Measurements from ENCODE around the gene UGT2A1. TPM values are rescaled to one million over a fixed set of nuclear protein-coding genes. Genes with fewer than 3 reads are reported as not detected.

The UGT2A1 gene
- total RNA-seq, 1 donor from 2014 or later = not detected

DNA sequence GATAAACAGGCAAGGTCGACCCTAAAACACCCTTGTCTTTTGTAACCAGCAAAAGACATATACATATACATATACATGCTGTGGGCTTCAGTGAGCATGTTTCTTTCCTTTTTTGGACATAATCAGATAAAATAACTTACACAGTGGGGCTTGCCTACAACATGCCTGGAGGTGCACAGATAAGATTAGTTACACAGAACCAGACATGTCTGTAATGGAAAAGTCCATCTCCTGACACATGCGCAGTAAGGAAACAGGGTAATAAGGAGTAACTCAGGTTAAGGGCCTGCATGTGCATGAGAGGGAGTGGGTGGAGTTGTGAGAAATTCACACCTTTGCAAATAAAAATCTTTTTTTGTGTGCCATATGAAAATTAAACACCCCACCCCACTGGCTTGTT, 3.4 kb downstream of the UGT2A1 start:
- no peak overlapping the region for H3K27ac ChIP-seq
- DNase-seq = no peak

DNA sequence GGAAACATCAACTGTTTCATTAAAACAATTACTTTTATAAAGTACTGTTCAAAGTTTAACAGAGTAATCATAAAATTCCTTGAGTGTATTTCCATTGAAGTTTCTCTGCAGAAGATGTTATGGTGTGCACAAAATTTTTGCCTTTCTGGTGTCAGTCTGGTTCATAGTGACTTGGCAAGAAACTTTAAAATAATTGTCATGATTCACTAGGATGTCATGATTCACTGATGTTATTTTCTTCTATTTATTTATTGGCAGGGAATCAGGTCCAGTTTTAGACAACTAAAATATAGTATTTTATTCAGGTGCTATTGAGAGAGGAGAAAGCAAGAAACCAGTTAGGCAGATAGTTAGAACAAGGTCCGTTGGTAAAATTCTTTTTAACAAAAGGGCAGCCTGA, 3.8 kb downstream of the UGT2A1 start:
- H3K36me3 ChIP-seq = no peaks in the 10 kb centered on the region
- ATAC-seq (no peak), DNase-seq (no peak)
- H3K9me3 ChIP-seq = no peaks in the 10 kb centered on the region
- H3K27ac ChIP-seq = no peak overlapping the region
- no peaks in the 10 kb centered on the region for H3K27me3 ChIP-seq
- H3K4me1 ChIP-seq = no peaks in the 10 kb centered on the region
- no peak overlapping the region for H3K4me3 ChIP-seq
- TF ChIP-seq, protein P1, sequence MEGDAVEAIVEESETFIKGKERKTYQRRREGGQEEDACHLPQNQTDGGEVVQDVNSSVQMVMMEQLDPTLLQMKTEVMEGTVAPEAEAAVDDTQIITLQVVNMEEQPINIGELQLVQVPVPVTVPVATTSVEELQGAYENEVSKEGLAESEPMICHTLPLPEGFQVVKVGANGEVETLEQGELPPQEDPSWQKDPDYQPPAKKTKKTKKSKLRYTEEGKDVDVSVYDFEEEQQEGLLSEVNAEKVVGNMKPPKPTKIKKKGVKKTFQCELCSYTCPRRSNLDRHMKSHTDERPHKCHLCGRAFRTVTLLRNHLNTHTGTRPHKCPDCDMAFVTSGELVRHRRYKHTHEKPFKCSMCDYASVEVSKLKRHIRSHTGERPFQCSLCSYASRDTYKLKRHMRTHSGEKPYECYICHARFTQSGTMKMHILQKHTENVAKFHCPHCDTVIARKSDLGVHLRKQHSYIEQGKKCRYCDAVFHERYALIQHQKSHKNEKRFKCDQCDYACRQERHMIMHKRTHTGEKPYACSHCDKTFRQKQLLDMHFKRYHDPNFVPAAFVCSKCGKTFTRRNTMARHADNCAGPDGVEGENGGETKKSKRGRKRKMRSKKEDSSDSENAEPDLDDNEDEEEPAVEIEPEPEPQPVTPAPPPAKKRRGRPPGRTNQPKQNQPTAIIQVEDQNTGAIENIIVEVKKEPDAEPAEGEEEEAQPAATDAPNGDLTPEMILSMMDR (IDR thresholded peaks at IDR 0.05) = no peak
- intact Hi-C loops (cut with DNase I) = no loop called here

More for the DNA sequence above, 3.4 kb downstream of the UGT2A1 start:
- ATAC-seq = no peak
- Histone ChIP-seq H3K27me3 (no peaks in the 10 kb centered on the region), H3K36me3 (no peaks in the 10 kb centered on the region), H3K4me3 (no peak overlapping the region), H3K9me3 (no peaks in the 10 kb centered on the region), H3K4me1 (no peaks in the 10 kb centered on the region)
- intact Hi-C loops (cut with DNase I) = no loop called here
- TF ChIP-seq, protein P1 (IDR thresholded peaks at IDR 0.05) = no peak

DNA sequence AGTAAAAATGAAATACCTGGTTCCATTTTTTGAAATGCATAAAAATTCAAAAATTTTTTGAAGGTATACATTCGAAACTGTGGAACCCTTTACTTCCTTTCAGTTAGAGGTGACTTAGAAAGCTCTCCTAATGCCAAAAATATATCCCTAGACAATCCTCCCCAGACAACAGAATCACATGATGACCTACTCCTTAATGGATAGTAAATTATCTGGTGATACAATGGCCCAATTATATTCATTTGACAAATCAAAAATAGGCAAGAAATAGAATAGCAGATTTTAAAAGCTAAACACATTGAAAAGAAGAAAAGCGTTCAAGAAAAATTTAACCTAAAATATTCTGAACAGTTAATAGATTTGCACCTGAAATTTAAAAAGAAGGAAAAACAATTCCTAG, 10.1 kb downstream of the UGT2A1 start:
- H3K4me1 ChIP-seq = no peaks in the 10 kb centered on the region
- intact Hi-C loops (cut with DNase I) = no loop called here
- ATAC-seq (no peak), DNase-seq (no peak)
- no peaks in the 10 kb centered on the region for H3K27me3 ChIP-seq
- no peak overlapping the region for H3K4me3 ChIP-seq
- TF ChIP-seq, protein P1 (IDR thresholded peaks at IDR 0.05) = no peak
- no peaks in the 10 kb centered on the region for H3K9me3 ChIP-seq
- H3K36me3 ChIP-seq = no peaks in the 10 kb centered on the region
- no peak overlapping the region for H3K27ac ChIP-seq

DNA sequence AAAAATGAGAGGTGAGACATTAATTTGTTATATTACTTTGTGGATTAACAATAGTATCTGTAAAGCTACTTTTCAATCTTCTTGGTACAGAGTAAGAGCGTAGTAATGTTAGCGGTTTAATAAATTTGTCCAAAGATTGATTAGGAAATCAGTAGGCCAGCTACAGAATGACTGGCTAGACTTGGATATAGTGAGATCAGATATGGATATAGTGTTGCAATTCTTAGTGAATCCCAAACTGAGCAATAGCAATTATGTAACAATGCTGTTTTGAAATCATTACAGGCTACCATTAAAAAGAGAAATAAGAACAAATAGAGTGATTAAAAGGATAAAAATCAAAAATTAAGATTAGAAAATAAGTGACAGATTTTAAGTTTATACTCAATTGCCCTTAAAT, 12.8 kb downstream of the UGT2A1 start:
- no peak for ATAC-seq
- intact Hi-C loops (cut with DNase I) = no loop called here
- TF ChIP-seq, protein P1 (IDR thresholded peaks at IDR 0.05) = no peak
- no peak overlapping the region for H3K27ac ChIP-seq
- DNase-seq = no peak
- H3K4me3 ChIP-seq = no peak overlapping the region
- no peaks in the 10 kb centered on the region for H3K9me3 ChIP-seq
- no peaks in the 10 kb centered on the region for H3K27me3 ChIP-seq
- no peaks in the 10 kb centered on the region for H3K36me3 ChIP-seq
- no peaks in the 10 kb centered on the region for H3K4me1 ChIP-seq

DNA sequence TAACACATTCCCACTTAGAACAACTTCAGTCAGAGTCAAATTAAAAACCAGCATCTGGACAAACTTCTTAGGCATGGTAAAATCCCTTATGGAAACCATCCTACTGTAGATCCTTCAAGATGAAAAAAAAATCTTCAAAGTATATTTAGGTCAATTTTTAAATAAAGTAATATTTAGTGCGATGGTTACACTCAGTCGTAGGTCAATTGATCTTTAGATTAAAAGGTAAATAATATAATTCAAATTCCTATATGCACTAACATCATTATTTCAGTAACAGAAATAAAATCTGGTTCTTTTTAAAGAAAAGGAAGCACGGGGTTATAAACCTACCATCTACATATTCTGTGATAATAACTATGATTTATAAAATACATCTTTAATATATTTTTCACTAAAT, 13.5 kb downstream of the UGT2A1 start, which contains the start of gene UGT2A2:
UGT2A2 (minus strand) TSS at position 101 of the 400 bp plus-strand sequence; CDS start at position 99, 2 bp downstream.
- no peaks in the 10 kb centered on the region for H3K4me1 ChIP-seq
- no peak within 1 kb of the TSS for H3K27ac ChIP-seq
- intact Hi-C loops (cut with DNase I) = no loop called here
- no peak for ATAC-seq
- H3K27me3 ChIP-seq = no peaks in the 10 kb centered on the region
- TF ChIP-seq, protein P1 (IDR thresholded peaks at IDR 0.05) = no peak
- no peaks in the 10 kb centered on the region for H3K9me3 ChIP-seq
- no peak for DNase-seq
- H3K36me3 ChIP-seq = no peaks in the 10 kb centered on the region
- H3K4me3 ChIP-seq = no peak within 1 kb of the TSS

DNA sequence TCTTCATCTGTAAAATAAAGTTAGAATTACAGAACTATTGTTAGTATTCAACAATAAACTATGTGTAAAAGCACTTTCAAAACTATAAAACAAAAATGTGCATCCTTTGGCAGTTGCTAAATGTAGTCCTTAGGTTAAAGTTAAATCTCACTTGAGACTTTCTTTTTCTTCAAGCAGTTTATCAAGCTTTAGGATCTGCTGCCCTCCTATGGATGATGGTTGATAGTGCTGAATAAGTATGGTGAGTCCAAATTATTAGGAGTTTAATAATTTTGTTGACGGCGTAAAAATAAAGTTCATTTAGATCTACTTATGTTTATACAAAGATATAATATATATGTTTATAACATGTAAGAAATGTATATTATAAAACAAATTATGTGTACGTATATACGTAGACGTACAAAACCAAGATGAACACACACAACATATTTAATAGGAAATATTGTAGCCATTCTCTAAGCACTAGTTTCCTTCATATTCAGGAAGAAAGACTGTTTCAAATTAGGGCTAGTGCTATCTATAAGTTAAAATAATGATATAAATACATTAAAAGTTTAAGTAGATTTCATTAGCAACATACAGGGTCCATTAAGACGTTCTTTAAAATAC, 35.9 kb downstream of the UGT2A1 start:
- DNase-seq = no peak
- no peak overlapping the region for H3K4me3 ChIP-seq
- H3K27ac ChIP-seq = no peak overlapping the region
- H3K9me3 ChIP-seq = no peaks in the 10 kb centered on the region
- H3K36me3 ChIP-seq = no peaks in the 10 kb centered on the region
- TF ChIP-seq, protein P1 (IDR thresholded peaks at IDR 0.05) = peak; percentile 49
- intact Hi-C loops (cut with DNase I) = no loop called here
- no peaks in the 10 kb centered on the region for H3K4me1 ChIP-seq
- no peak for ATAC-seq
- no peaks in the 10 kb centered on the region for H3K27me3 ChIP-seq

Measured in upper lobe of right lung (tissue), 1 donor.